GM19043 (cell line): ENCODE measurements around the gene MME.
"Not testable (repeated sequence)": the region's sequence is repeated elsewhere in the genome, so short reads cannot be mapped to it uniquely, and the experiment has no call there.

Experiments
- ATAC-seq: cut with Tn5 transposase; IDR thresholded peaks from one replicate; pipeline ENCODE4 v1.9.1; 2021; ENCODE audit warnings: low read depth; ENCODE audit not compliant: unreplicated experiment

MME gene

GRCh38 chr3:155189478-155189877, 109.4 kb downstream of the MME start:
- no peak for ATAC-seq

- no peak for ATAC-seq
Observed at GRCh38 chr3:155190691-155191090, 110.6 kb downstream of the MME start.

GRCh38 chr3:155192957-155193746, 113.0 kb downstream of the MME start:
- no peak for ATAC-seq

GRCh38 chr3:155193868-155194267, 113.7 kb downstream of the MME start:
- no peak for ATAC-seq

- no peak for ATAC-seq
Observed at GRCh38 chr3:155194973-155195957, 115.1 kb downstream of the MME start.

GRCh38 chr3:155196131-155197021, 116.3 kb downstream of the MME start:
- ATAC-seq: no peak

GRCh38 chr3:155197786-155198185, 117.7 kb downstream of the MME start:
- no peak for ATAC-seq

GRCh38 chr3:155202626-155203025, 122.5 kb downstream of the MME start:
- ATAC-seq: no peak

GRCh38 chr3:155204851-155205250, 124.7 kb downstream of the MME start:
- ATAC-seq: no peak

- no peak for ATAC-seq
Observed at GRCh38 chr3:155208183-155208800, 128.2 kb downstream of the MME start.

GRCh38 chr3:155210736-155211135, 130.6 kb downstream of the MME start:
- ATAC-seq: no peak

- ATAC-seq: no peak
Observed at GRCh38 chr3:155211266-155211665, 131.1 kb downstream of the MME start.

- ATAC-seq: no peak
Observed at GRCh38 chr3:155211940-155212339, 131.8 kb downstream of the MME start.

GRCh38 chr3:155216007-155216406, 135.9 kb downstream of the MME start:
- ATAC-seq: not testable (repeated sequence)

GRCh38 chr3:155217591-155217990, 137.5 kb downstream of the MME start:
- no peak for ATAC-seq

- no peak for ATAC-seq
Observed at GRCh38 chr3:155218462-155218861, 138.3 kb downstream of the MME start.

- ATAC-seq: no peak
Observed at GRCh38 chr3:155219106-155219505, 139.0 kb downstream of the MME start.

- no peak for ATAC-seq
Observed at GRCh38 chr3:155225417-155225816, 145.3 kb downstream of the MME start.

GRCh38 chr3:155227141-155227540, 147.0 kb downstream of the MME start:
- ATAC-seq: no peak

- ATAC-seq: no peak
Observed at GRCh38 chr3:155228676-155229075, 148.6 kb downstream of the MME start.
